HG02763 (cell line): ENCODE results near the gene MAGT1.
"Not testable (repeated sequence)": the region's sequence is repeated elsewhere in the genome, so short reads cannot be mapped to it uniquely, and the experiment has no call there.

Source experiments
- ATAC-seq: cut with Tn5 transposase; IDR thresholded peaks from one replicate; pipeline ENCODE4 v1.9.1; 2021; ENCODE audit warnings: mild to moderate bottlenecking, moderate library complexity; ENCODE audit not compliant: unreplicated experiment

Gene MAGT1

DNA sequence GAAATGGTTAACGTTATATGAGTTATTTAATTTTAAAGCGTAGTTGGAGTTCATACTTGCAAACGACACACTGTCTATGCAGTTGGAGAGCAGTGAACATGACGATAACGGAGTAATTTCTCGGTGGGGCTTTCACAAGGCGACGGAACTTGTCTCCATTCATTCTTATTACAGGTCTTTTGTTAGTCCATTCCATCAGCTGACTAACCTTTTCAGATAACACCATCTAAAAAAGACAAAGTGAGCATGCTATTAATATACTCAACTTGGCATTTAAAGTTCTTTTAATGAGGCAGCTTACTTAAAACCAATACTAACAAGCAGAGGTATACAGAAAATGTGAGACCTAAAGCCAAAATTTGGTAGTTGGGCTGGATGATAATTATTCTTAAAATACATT, 19.9 kb downstream of the MAGT1 start:
- no peak for ATAC-seq

DNA sequence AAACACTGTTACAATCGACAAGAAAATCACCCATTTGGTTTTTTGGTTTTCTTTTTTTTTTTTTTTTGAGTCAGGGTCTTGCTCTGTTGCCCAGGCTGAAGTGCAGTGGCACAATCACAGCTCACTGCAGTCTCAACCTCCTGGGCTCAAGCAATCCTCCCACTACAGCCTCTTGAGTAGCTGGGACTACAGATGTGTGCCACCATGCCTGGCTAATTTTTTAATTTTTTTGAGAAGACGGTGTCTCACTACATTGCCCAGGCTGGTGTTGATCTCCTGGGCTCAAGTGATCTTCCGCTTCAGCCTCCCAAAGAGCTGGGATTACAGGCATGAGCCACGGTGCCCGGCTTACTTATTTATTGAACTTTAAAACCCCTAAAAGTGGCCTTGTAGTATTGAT, 63.7 kb downstream of the MAGT1 start:
- ATAC-seq: not testable (repeated sequence)

GRCh38 chrX:77821989-77822388, 73.2 kb downstream of the MAGT1 start:
- not testable (repeated sequence) for ATAC-seq

- no peak for ATAC-seq
These were observed 75.0 kb downstream of the MAGT1 start for GRCh38 chrX:77820091-77820727.

- ATAC-seq: no peak
These were observed 81.0 kb downstream of the MAGT1 start for GRCh38 chrX:77814210-77814609.

DNA sequence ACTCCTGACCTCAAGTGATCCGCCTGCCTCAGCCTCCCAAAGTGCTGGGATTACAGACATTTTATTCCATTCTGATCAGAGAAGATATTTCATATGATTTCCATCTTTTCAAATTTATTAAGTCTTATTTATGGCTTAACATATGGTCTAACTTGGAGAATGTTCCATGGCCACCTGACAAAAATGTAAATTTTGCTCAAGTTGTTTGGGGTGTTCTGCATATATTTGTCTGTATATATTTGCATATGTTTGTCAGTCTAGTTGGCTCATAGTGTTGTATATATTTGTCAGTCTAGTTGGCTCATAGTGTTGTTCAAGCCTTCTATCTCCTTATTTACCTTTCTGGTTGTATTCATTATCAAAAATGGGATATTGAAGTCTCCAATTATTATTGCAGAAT, 93.0 kb downstream of the MAGT1 start:
- no peak for ATAC-seq

- no peak for ATAC-seq
These were observed 100.1 kb downstream of the MAGT1 start for GRCh38 chrX:77795124-77795523.

GRCh38 chrX:77793946-77794345, 101.3 kb downstream of the MAGT1 start:
- ATAC-seq: no peak

GRCh38 chrX:77788050-77788449, 107.2 kb downstream of the MAGT1 start:
- ATAC-seq: no peak

DNA sequence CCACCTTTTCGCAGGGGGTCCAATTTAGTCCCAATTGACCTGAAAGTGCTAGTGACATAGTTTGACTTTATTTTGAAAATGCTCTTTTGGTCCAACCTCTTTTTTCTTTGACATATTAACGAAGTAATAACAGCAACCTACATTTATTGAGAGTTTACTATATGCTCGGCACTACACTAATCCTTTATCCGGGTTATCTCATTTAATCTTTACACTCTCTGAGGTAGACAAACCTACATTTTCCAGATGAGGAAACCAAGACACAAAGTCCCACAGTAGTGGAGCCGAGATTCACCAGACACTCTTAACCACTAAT, 108.9 kb downstream of the MAGT1 start:
- no peak for ATAC-seq

DNA sequence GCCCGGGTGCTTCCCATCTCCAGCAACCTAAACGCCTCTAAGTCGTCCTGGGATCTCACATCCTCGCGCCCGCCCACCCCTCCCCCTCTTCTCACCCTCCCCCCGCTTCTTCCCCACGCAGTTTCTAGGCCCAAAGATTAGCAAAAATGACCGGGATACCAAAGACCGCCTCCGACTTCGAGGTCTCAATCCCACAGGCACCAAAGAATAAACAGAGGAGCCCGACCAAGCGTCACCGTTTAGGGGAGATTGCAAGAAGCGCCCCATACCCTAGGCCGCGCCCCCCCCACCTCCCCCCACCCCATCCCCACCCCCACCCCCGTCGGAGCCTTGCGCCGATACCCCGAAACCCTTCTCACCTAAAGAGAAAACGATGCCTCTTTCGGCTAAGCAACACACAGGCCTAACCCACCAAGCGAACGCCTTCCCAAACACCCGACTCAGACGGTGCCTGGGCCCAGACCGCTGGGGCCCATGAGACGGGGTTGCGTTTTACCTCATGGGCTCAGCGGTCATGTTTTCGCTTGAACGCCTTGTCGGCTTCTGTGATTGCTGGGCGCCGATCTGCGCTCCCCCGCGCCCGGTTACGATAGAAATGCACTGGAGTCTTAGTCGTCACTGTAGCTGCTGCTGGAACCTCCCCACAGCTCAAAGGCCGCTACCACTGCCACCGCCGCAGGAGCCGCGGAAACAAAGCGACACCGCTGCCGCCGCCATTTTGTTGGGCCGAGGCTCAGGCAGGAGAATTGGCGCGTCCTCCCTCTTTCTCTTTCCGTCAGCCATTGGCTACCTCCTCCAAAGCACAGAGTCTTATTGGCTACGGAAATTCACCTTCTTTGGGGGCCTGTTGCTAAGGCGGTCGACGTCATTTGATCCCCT, 109.5 kb downstream of the MAGT1 start, which contains the start of gene ATRX:
Gene ATRX, minus strand, starts transcription at position 731 of the 879 bp plus-strand sequence. Its CDS starts 215 bp downstream, at position 516.
- ATAC-seq: peak; percentile 95

GRCh38 chrX:77779695-77780094, 115.5 kb downstream of the MAGT1 start:
- no peak for ATAC-seq

DNA sequence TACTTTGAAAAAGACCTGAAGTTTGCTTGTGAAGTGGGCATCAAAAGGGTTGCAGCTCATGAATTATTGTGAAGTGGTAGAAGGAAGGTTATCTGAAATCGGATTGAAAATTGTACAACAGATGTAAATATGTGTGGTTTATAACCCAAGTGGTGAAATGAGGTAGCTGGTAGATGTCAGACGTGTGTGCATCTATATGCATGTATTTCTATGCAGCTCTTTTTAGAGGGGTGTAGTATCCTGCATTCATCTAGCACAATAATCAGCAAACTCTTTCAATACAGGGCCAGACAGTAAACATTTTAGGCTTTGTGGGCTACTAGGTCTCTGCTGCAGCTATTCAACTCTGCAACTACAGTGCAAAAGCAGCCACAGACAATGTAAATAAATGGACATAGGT, 118.6 kb downstream of the MAGT1 start:
- ATAC-seq: no peak
